Adrenal gland (tissue), 12 donors: ENCODE measurements around the gene MT1X. TPM values are rescaled to one million over a fixed set of nuclear protein-coding genes. Genes with fewer than 3 reads are reported as not detected.
"Not testable (repeated sequence)": the region's sequence is repeated elsewhere in the genome, so short reads cannot be mapped to it uniquely, and the experiment has no call there.

Experiments used
- DNase-seq, 7 donors: peaks; one replicate each; pipeline ENCODE4 v3.0.0-alpha.2; 2019 to 2020
- H3K27ac ChIP-seq, 5 donors: fragments of 200-600 bp; sonication (generic) in 4 of 5; 1 replicate in 3 of 5; 2 replicates in 2 of 5; pipeline versions ENCODE4 v1.5.1 to v1.8.0; 2016 to 2020; ENCODE audit warnings: mild to moderate bottlenecking in 1 of 5
- H3K27me3 ChIP-seq: fragments of 200-600 bp; 2 replicates; pipeline ENCODE4 v1.8.0; 2021
- H3K36me3 ChIP-seq, 2 donors: fragments of 200-600 bp; replicated peaks in 1 of 2; 1 replicate in 1 of 2; 2 replicates in 1 of 2; pipeline versions ENCODE4 v1.5.1 to v1.8.0; 2018 to 2022
- H3K4me1 ChIP-seq, 2 donors: fragments of 200-600 bp; replicated peaks in 1 of 2; 1 replicate in 1 of 2; 2 replicates in 1 of 2; pipeline versions ENCODE4 v1.5.1 to v1.8.0; 2018 to 2021
- H3K4me3 ChIP-seq, 4 donors: fragments of 200-600 bp; sonication (generic) in 3 of 4; one replicate each; pipeline ENCODE4 v1.5.1; 2016 to 2018
- H3K9me3 ChIP-seq, 3 donors: fragments of 200-600 bp; sonication (generic) in 1 of 3; replicated peaks in 1 of 3; 1 replicate in 2 of 3; 2 replicates in 1 of 3; pipeline versions ENCODE4 v1.5.1 to v1.8.0; 2016 to 2021
- CTCF ChIP-seq, 6 experiments: fragments of 450-650 bp in 4 of 6; fragments of 200-600 bp in 2 of 6; sonication (generic) in 1 of 6; IDR thresholded peaks; 1 replicate in 5 of 6; 2 replicates in 1 of 6; pipeline versions ENCODE4 v1.5.1 to v1.8.0; 2016 to 2021; ENCODE audit warnings: antibody characterized with exemption in 6 of 6, mild to moderate bottlenecking in 2 of 6, moderate library complexity in 1 of 6
- POLR2A ChIP-seq, 2 donors: fragments of 450-650 bp; IDR thresholded peaks; one replicate each; pipeline ENCODE4 v1.6.1; 2017; ENCODE audit warnings: antibody characterized with exemption in 2 of 2, mild to moderate bottlenecking in 2 of 2, moderate library complexity in 1 of 2
- WGBS, 4 donors: extraction: QIAGEN DNeasy Blood & Tissue Kit in 2 of 4; methylation state at CpG; one replicate each; pipeline versions ENCODE4 v1.1.5 to v1.1.7; 2013 to 2017; 5-methylcytosine and 5-hydroxymethylcytosine counted together
- intact Hi-C, 2 donors: fragments of 100-400 bp; cut with DNase I; formaldehyde crosslinking; loops; one replicate each; pipeline versions ENCODE4 v1.14.1 to v1.15.0; 2022 to 2023
- polyA plus RNA-seq, 3 donors: library from polyadenylated mRNA; stranded (reverse); fragments of 200-250 nt in 2 of 3; fragments of 350-450 nt in 1 of 3; fragmentation: Illumina TruSeq in 1 of 3; extraction: RNeasy Lipid Tissue Mini Kit (QIAGEN cat#74804) in 1 of 3; gene quantifications; one replicate each; pipeline ENCODE4 v1.2.3, GENCODE V29; 2013 to 2014
- total RNA-seq, 9 donors: library from RNA; depleted of rRNA in 4 of 9; stranded (reverse); fragments of >200 nt in 4 of 9; fragments of 120-200 nt in 1 of 9; fragmentation: NEBNext Ultra II Directional in 1 of 9; extraction: Animal tissue kit (Norgen Biotek cat#: 25700) in 1 of 9; gene quantifications; one replicate each; pipeline versions ENCODE4 v1.1.0 to v1.2.4, GENCODE V29; 2013 to 2023
- donor health status: healthy with polysubstance abuse.
- donor health status: Bipolar disorder and iron deficiency.
- donor health status: DM: yes; HTN: yes; CAD: no.
- donor health status: DM: no; HTN: no; CAD: no.
- donor health status: DM: no; HTN: no; CAD: no.
- donor health status: DM: yes; HTN: yes; CAD: no.

MT1X gene
- total and polyA plus RNA-seq, 12 donors = 29.4 to 438 (median 99.1) TPM

DNA sequence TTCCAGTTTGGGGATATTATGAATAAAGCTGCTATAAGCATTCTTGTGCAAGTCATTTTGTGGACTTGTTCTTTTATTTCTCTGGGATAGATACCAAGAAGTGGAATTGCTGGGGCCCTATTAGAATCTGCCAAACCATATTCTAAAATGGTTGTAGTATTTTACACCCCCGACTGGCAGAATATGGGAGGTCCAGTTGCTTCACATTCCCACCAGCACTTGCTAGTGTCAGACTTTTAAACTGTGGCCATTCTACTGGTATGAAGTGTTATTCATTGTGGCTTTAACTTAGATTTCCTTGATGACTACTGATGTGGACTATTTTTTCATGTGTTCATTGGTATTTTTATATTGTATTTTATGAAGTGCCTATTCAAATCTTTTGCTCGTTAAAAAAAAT lies 29.6 kb downstream of the MT1X start:
- H3K9me3 ChIP-seq = no peaks in the 10 kb centered on the region
- H3K27me3 ChIP-seq = no peaks in the 10 kb centered on the region
- no peaks in the 10 kb centered on the region for H3K4me1 ChIP-seq
- no peak overlapping the region for H3K27ac ChIP-seq
- H3K36me3 ChIP-seq = no peaks in the 10 kb centered on the region
- 89 to 95% (median 93%) methylated on average over 2 of the region's 2 CpGs for WGBS, 4 donors
- DNase-seq = no peak
- no peak overlapping the region for H3K4me3 ChIP-seq
- TF ChIP-seq CTCF (IDR thresholded peaks at IDR 0.05) (no peak), POLR2A (IDR thresholded peaks at IDR 0.05) (no peak)
- intact Hi-C loops = no loop called here

GRCh38 chr16:56713794-56714193 lies 31.5 kb downstream of the MT1X start:
- H3K4me1 ChIP-seq = no peaks in the 10 kb centered on the region
- no peak for DNase-seq
- intact Hi-C loops = no loop called here
- TF ChIP-seq CTCF (IDR thresholded peaks at IDR 0.05) (no peak), POLR2A (IDR thresholded peaks at IDR 0.05) (no peak)
- no peak overlapping the region for H3K4me3 ChIP-seq
- H3K9me3 ChIP-seq = no peaks in the 10 kb centered on the region
- no peaks in the 10 kb centered on the region for H3K27me3 ChIP-seq
- 83 to 96% (median 90%) methylated on average over 2 of the region's 2 CpGs for WGBS, 4 donors
- H3K36me3 ChIP-seq = no peaks in the 10 kb centered on the region
- no peak overlapping the region for H3K27ac ChIP-seq

GRCh38 chr16:56715126-56715525 lies 32.9 kb downstream of the MT1X start:
- intact Hi-C loops = no loop called here
- H3K9me3 ChIP-seq = no peaks in the 10 kb centered on the region
- no peaks in the 10 kb centered on the region for H3K27me3 ChIP-seq
- H3K4me3 ChIP-seq = no peak overlapping the region
- no peak for TF ChIP-seq POLR2A (IDR thresholded peaks at IDR 0.05)
- no peak for DNase-seq
- H3K27ac ChIP-seq = no peak overlapping the region
- WGBS, 4 donors = 77 to 81% (median 80%) methylated on average over 3 to 4 of the region's 4 CpGs
- no peaks in the 10 kb centered on the region for H3K36me3 ChIP-seq
- no peaks in the 10 kb centered on the region for H3K4me1 ChIP-seq

GRCh38 chr16:56716761-56717160 lies 34.5 kb downstream of the MT1X start:
- Histone ChIP-seq H3K36me3 (no peaks in the 10 kb centered on the region), H3K27me3 (no peaks in the 10 kb centered on the region), H3K27ac (no peak overlapping the region), H3K4me1 (no peaks in the 10 kb centered on the region), H3K9me3 (no peaks in the 10 kb centered on the region), H3K4me3 (no peak overlapping the region)
- intact Hi-C loops = no loop called here
- no peak for DNase-seq
- no peak for TF ChIP-seq CTCF (IDR thresholded peaks at IDR 0.05)
- no peak for TF ChIP-seq POLR2A (IDR thresholded peaks at IDR 0.05)
- WGBS, 4 donors = 81 to 90% (median 85%) methylated on average over 3 of the region's 3 CpGs

- H3K4me1 ChIP-seq, H3K4me3 ChIP-seq, H3K36me3 ChIP-seq, H3K9me3 ChIP-seq, H3K27me3 ChIP-seq, H3K27ac ChIP-seq, DNase-seq, intact Hi-C loops: not testable (repeated sequence)
- WGBS, 4 donors = 71 to 88% (median 84%) methylated on average over 2 of the region's 2 CpGs
These were observed 35.3 kb downstream of the MT1X start for GRCh38 chr16:56717532-56717931.
